Measurements from ENCODE around the gene IRAK3. TPM values are rescaled to one million over a fixed set of nuclear protein-coding genes. Genes with fewer than 3 reads are reported as not detected.

IRAK3 gene
- total RNA-seq, 1 experiment from 2014 or later: 0.12 TPM

DNA sequence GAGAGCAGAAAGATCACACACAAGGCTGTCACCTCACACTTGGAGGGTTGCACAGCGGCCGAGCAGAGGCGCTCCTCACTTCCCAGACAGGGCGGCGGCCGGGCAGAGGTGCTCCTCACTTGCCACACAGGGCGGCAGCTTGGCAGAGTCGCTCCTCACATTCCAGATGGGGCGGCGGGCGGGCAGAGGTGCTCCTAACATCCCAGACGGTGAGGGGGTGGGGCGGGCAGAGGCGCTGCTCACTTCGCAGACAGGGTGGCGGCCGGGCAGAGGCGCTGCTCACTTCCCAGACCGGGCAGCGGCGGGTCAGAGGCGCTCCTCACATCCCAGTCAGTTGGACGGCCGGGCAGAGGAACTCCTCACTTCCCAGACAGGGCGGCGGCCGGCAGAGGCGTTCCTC is 28.3 kb upstream of the IRAK3 start:
- TF ChIP-seq, protein P1, sequence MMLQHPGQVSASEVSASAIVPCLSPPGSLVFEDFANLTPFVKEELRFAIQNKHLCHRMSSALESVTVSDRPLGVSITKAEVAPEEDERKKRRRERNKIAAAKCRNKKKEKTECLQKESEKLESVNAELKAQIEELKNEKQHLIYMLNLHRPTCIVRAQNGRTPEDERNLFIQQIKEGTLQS (IDR thresholded peaks at IDR 0.05): no peak
- TF ChIP-seq YY1 (IDR thresholded peaks at IDR 0.05; ENCODE audit: extremely low read depth, insufficient replicate concordance, low read depth, low read length) (no peak), CBX3 (IDR thresholded peaks at IDR 0.05; ENCODE audit: low read depth) (no peak), JUND (IDR thresholded peaks at IDR 0.05) (no peak), POLR2AphosphoS5 (IDR thresholded peaks at IDR 0.05; ENCODE audit: low read depth, low read length) (no peak), CEBPB (IDR thresholded peaks at IDR 0.05; ENCODE audit: low read depth) (no peak), ZFX (IDR thresholded peaks at IDR 0.05) (no peak), RAD21 (IDR thresholded peaks at IDR 0.05; ENCODE audit: low read depth) (no peak), EZH2phosphoT487 (IDR thresholded peaks at IDR 0.05; ENCODE audit: borderline replicate concordance) (no peak), SRF (IDR thresholded peaks at IDR 0.05; ENCODE audit: low read depth) (no peak), SP1 (IDR thresholded peaks at IDR 0.05; ENCODE audit: low read depth) (no peak), EZH2 (IDR thresholded peaks at IDR 0.05) (no peak)
- TF ChIP-seq, protein P2, sequence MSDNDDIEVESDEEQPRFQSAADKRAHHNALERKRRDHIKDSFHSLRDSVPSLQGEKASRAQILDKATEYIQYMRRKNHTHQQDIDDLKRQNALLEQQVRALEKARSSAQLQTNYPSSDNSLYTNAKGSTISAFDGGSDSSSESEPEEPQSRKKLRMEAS (IDR thresholded peaks at IDR 0.05): no peak
- Histone ChIP-seq H3K4me1 (ENCODE audit: control insufficient read depth in 1 of 2, insufficient read depth in 2 of 2, low read length in 2 of 2) (peaks cover 0 to 7% of the 10 kb centered on the region in 2 experiments; a peak in 1 of 4 replicates), H2AFZ (ENCODE audit: low read depth, low read length, poor library complexity, severe bottlenecking) (no peak overlapping the region), H3K79me2 (ENCODE audit: insufficient read depth, low read length) (peaks cover 53% of the 10 kb centered on the region), H3K9me3 (ENCODE audit: control insufficient read depth in 1 of 2, insufficient read depth in 1 of 2, low read depth in 1 of 2, low read length in 2 of 2) (peaks cover 0 to 7% of the 10 kb centered on the region in 2 experiments; a peak in 2 of 4 replicates), H3K4me3 (replicated peaks in 1 of 2; ENCODE audit: low read depth in 1 of 2, low read length in 2 of 2) (no peak overlapping the region), H4K20me1 (ENCODE audit: insufficient read depth) (no peaks in the 10 kb centered on the region), H3K4me2 (ENCODE audit: low read length) (no peak overlapping the region), H3K27ac (ENCODE audit: low read depth, low read length) (no peak overlapping the region), H3K9ac (ENCODE audit: low read length) (no peak overlapping the region), H3K27me3 (ENCODE audit: insufficient read depth, low read length) (no peaks in the 10 kb centered on the region), H3K9me2 (ENCODE audit: insufficient read depth) (no peaks in the 10 kb centered on the region), H3K36me3 (ENCODE audit: control insufficient read depth in 1 of 2, insufficient read depth in 2 of 2, low read length in 2 of 2) (peaks cover 0 to 11% of the 10 kb centered on the region in 2 experiments; a peak in 2 of 4 replicates)
- BruUV-seq (replicated peaks): no TSS peak
- CTCF ChIA-PET: interaction anchor here (1.6 to 3.7 kb wide), 2 partner anchors 9 to 16 kb away, joined by 6 to 17 read pairs; partner anchors contain the start of gene TMBIM4
- no peak for DNase-seq (ENCODE audit: low read depth, low spot score)
- RAD21 ChIA-PET (ENCODE audit: low non-redundant PET in 1 of 2, low total read pairs in 2 of 2, uncharacterized antibody in 2 of 2, unreplicated experiment in 2 of 2): no interaction called here
- POLR2A ChIA-PET: interaction anchor here (4.3 kb wide), 1 partner anchor 9 kb away, joined by 21 read pairs; the partner anchor contains the start of gene TMBIM4
- intact Hi-C loops (cut with micrococcal nuclease): no loop called here
- ATAC-seq: no peak
